NT2/D1 (cell line): ENCODE data around the gene RALGPS1.

ENCODE experiments used
- DNase-seq: peaks from one replicate; pipeline ENCODE4 v3.0.0-alpha.2; 2011; ENCODE audit warnings: low read depth, low spot score
- H3K27me3 ChIP-seq: 2 replicates; pipeline ENCODE4 v1.6.0; 2011; ENCODE audit warnings: mild to moderate bottlenecking; ENCODE audit not compliant: insufficient read length, insufficient read depth
- H3K36me3 ChIP-seq: 2 replicates; pipeline ENCODE4 v1.6.1; 2011; ENCODE audit warnings: mild to moderate bottlenecking, low read length, mixed read lengths; ENCODE audit not compliant: insufficient read depth, insufficient read length
- H3K4me1 ChIP-seq: 2 replicates; pipeline ENCODE4 v1.5.1; 2011; ENCODE audit not compliant: insufficient read depth, insufficient read length
- H3K4me3 ChIP-seq: 2 replicates; pipeline ENCODE4 v1.5.1; 2011; ENCODE audit warnings: low read depth; ENCODE audit not compliant: insufficient read length
- H3K9ac ChIP-seq: 2 replicates; pipeline ENCODE4 v1.6.0; 2011; ENCODE audit warnings: low read depth; ENCODE audit not compliant: insufficient read length
- H3K9me3 ChIP-seq: 2 replicates; pipeline ENCODE4 v1.5.1; 2011; ENCODE audit warnings: mild to moderate bottlenecking, low read length; ENCODE audit not compliant: insufficient read depth
- SUZ12 ChIP-seq: IDR thresholded peaks from 2 replicates; pipeline ENCODE4 v1.6.1; 2011; ENCODE audit not compliant: insufficient read length, insufficient read depth; ENCODE audit errors: extremely low read depth
- YY1 ChIP-seq: IDR thresholded peaks from 2 replicates; pipeline ENCODE4 v1.6.1; 2011; ENCODE audit not compliant: insufficient read length, insufficient read depth
- ZNF274 ChIP-seq: IDR thresholded peaks from 2 replicates; pipeline ENCODE4 v1.6.1; 2011; ENCODE audit warnings: mild to moderate bottlenecking, low read depth, low read length

RALGPS1 gene

GRCh38 chr9:127065592-127065991 lies 151.0 kb downstream of the RALGPS1 start:
- TF ChIP-seq ZNF274, result no peak
- no peak for TF ChIP-seq YY1
- TF ChIP-seq SUZ12, result no peak
- no peak for DNase-seq
- Histone ChIP-seq H3K4me3 (no peak overlapping the region), H3K36me3 (no peaks in the 10 kb centered on the region), H3K4me1 (no peaks in the 10 kb centered on the region), H3K9ac (no peak overlapping the region), H3K27me3 (no peaks in the 10 kb centered on the region), H3K9me3 (no peaks in the 10 kb centered on the region)

- no peak overlapping the region for H3K9ac ChIP-seq
- H3K4me1 ChIP-seq, result no peaks in the 10 kb centered on the region
- H3K4me3 ChIP-seq, result no peak overlapping the region
- TF ChIP-seq ZNF274, result no peak
- no peak for TF ChIP-seq YY1
- TF ChIP-seq SUZ12, result no peak
- no peak for DNase-seq
- no peaks in the 10 kb centered on the region; the same call in 1 of the 2 replicates for H3K9me3 ChIP-seq
- H3K36me3 ChIP-seq, result no peaks in the 10 kb centered on the region
- no peaks in the 10 kb centered on the region for H3K27me3 ChIP-seq
Measured at GRCh38 chr9:127066060-127066850, 151.7 kb downstream of the RALGPS1 start.

- Histone ChIP-seq H3K4me3 (no peak overlapping the region), H3K4me1 (no peaks in the 10 kb centered on the region), H3K27me3 (no peaks in the 10 kb centered on the region), H3K9me3 (peaks cover 4% of the 10 kb centered on the region; the same call in 1 of the 2 replicates), H3K9ac (no peak overlapping the region), H3K36me3 (no peaks in the 10 kb centered on the region)
- TF ChIP-seq SUZ12 (no peak), ZNF274 (no peak), YY1 (no peak)
- DNase-seq, result no peak
Measured at GRCh38 chr9:127066851-127067136, 152.2 kb downstream of the RALGPS1 start.

GRCh38 chr9:127067603-127068220 lies 153.1 kb downstream of the RALGPS1 start:
- Histone ChIP-seq H3K27me3 (no peaks in the 10 kb centered on the region), H3K4me1 (no peaks in the 10 kb centered on the region), H3K36me3 (no peaks in the 10 kb centered on the region), H3K9ac (no peak overlapping the region), H3K4me3 (no peak overlapping the region), H3K9me3 (peaks cover 6% of the 10 kb centered on the region; the same call in 1 of the 2 replicates)
- TF ChIP-seq ZNF274 (no peak), YY1 (no peak), SUZ12 (no peak)
- DNase-seq, result no peak

GRCh38 chr9:127074561-127075548 lies 160.3 kb downstream of the RALGPS1 start:
- peaks cover 6% of the 10 kb centered on the region; the same call in 1 of the 2 replicates for H3K9me3 ChIP-seq
- TF ChIP-seq SUZ12 (no peak), ZNF274 (no peak), YY1 (no peak)
- H3K27me3 ChIP-seq, result no peaks in the 10 kb centered on the region
- H3K9ac ChIP-seq, result no peak overlapping the region
- DNase-seq, result no peak
- no peak overlapping the region for H3K4me3 ChIP-seq
- H3K4me1 ChIP-seq, result peaks cover 6% of the 10 kb centered on the region
- H3K36me3 ChIP-seq, result no peaks in the 10 kb centered on the region

- Histone ChIP-seq H3K9ac (no peak overlapping the region), H3K4me3 (no peak overlapping the region), H3K9me3 (peaks cover 6% of the 10 kb centered on the region; the same call in 1 of the 2 replicates), H3K36me3 (no peaks in the 10 kb centered on the region), H3K27me3 (no peaks in the 10 kb centered on the region), H3K4me1 (peaks cover 6% of the 10 kb centered on the region)
- no peak for DNase-seq
- no peak for TF ChIP-seq SUZ12
- TF ChIP-seq YY1, result no peak
- TF ChIP-seq ZNF274, result no peak
Measured at GRCh38 chr9:127075624-127076372, 161.2 kb downstream of the RALGPS1 start.
